IPS DF 19.7 (cell line): ENCODE data around the gene NT5C2.
A peak's percentile ranks its signal among the peaks of the same experiment; 100 is the strongest.
"Not testable (repeated sequence)": the region's sequence is repeated elsewhere in the genome, so short reads cannot be mapped to it uniquely, and the experiment has no call there.

Experiments used
- DNase-seq: peaks from one replicate; pipeline ENCODE4 v3.0.0-alpha.2; 2013; ENCODE audit warnings: low read depth, low spot score

The NT5C2 gene

GRCh38 chr10:103193107-103193819 lies at the start of gene NT5C2:
TSS of gene NT5C2 (minus strand) at chr10:103193272. CDS start at chr10:103174958, 18,314 bp downstream.
- no peak for DNase-seq

GRCh38 chr10:103241262-103242011 lies 48.4 kb upstream of the NT5C2 start:
- no peak for DNase-seq

DNA sequence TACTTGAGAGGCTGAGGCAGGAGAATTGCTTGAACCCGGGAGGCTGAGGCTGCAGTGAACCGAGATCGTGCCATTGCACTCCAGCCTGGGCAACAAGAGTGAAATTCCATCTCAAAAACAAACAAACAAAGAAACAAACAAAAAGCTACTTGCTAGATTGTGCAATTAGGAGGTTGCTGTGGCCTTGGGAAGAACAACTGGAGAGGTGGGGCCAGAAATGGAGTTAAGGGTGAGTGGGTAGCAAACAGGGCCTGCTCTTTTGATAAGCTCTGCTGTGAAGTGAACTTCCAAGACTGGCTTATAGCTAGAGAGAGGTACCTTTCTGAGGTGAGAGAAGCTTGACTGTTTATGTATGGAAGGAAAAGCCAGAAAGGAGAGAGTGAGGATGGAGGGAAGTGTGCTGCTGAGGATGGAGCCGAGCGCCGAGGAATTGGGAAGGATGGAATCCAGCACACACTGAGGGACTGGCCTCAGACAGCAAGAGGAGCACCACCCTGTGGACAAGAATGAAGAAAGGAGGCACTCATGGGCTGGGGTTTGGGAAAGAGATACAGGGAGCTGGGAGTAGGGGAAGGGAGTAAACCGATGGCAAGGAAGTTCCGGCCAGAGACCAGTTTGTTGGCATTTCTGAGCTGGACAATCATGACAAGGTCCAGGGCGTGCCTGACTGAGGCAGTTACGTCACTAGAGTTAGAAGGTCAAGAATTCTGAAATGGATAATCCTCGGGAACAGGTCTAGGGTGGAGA lies 45.6 kb upstream of the NT5C2 start:
- peak; percentile 56 for DNase-seq

DNA sequence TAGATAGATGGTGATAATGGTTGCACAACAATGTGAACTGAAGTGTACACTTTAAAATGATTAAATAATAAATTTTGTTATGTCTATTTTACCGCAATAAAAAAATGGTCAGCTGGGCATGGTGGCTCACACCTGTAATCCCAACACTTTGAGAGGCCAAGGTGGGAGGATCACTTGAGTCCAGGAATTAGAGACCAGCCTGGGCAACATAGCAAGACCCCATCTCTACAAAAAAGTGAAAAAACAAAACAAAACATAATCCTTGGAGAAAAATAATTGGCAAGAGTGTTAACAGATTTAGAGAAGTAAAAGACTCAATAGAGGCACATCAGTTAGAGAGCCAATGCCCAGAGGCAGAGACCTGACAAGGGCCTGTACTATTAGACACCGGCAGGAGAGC lies 42.7 kb upstream of the NT5C2 start:
- no peak for DNase-seq

- DNase-seq: no peak
These were observed 39.9 kb upstream of the NT5C2 start for GRCh38 chr10:103232772-103233488.

DNA sequence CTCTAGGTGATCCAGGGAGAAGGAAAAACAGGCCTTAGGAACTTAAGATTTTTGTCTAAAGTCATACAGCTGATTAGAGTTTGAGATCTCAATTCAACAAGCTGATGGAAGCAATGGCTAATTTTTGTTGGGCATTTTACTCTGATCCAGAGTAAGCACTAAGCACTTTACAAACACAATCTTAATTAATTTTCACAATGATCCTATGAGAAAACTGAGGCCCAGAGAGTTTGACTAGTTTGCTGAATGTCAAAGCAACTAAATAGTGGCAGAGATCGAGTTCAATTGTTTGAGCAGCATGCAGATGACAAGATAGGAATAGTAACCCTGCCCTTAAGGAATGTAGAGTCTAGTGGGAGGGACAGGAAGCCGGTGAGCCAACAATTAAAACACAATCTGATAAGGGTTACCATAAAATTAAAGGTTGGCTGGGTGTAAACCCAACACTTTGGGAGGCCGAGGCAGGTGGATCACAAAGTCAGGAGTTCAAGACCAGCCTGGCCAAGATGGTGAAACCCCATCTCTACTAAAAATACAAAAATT lies 39.1 kb upstream of the NT5C2 start:
- DNase-seq: no peak

- DNase-seq: peak; percentile 95
These were observed 38.0 kb upstream of the NT5C2 start for GRCh38 chr10:103231047-103231551.

DNA sequence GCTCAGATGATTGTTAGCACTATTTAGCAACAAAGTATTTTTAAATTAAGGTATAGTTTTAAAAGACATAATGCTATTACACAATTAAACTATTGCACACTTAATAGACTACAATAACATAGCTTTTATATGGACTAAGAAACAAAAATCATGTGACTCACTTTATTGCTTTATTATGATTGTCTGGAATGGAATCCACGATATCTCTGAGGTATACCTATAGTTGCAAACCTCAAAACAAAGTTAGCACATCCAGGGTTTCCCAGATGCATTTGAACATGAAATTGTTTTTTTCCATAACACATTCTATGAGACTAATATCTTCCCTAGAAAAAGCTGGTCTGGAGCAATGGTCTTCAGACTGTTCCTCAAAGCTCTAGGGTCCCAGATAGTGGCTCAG lies 34.3 kb upstream of the NT5C2 start:
- DNase-seq: no peak

- DNase-seq: no peak
These were observed 32.9 kb upstream of the NT5C2 start for GRCh38 chr10:103225939-103226338.

DNA sequence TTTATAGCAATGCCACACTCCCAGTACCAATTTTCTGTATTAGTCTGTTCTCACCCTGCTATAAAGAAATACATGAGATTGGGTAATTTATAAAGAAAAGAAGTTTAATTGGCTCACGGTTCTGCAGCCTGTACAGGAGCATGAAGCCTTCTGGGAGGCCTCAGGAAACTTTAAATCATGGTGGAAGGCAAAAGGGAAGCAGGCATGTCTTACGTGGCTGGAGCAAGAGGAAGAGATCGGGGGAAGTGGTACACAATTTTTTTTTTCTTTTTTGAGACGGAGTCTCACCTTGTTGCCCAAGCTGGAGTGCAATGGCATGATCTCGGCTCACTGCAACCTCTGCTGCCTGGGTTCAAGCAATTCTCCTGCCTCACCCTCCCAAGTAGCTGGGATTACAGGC lies 31.6 kb upstream of the NT5C2 start:
- DNase-seq: not testable (repeated sequence)

GRCh38 chr10:103224133-103224532 lies 31.1 kb upstream of the NT5C2 start:
- no peak for DNase-seq

- not testable (repeated sequence) for DNase-seq
These were observed 23.3 kb upstream of the NT5C2 start for GRCh38 chr10:103216362-103216761.

- no peak for DNase-seq
These were observed 22.5 kb upstream of the NT5C2 start for GRCh38 chr10:103215601-103216000.

- DNase-seq: not testable (repeated sequence)
These were observed 17.2 kb upstream of the NT5C2 start for GRCh38 chr10:103210262-103210661.

DNA sequence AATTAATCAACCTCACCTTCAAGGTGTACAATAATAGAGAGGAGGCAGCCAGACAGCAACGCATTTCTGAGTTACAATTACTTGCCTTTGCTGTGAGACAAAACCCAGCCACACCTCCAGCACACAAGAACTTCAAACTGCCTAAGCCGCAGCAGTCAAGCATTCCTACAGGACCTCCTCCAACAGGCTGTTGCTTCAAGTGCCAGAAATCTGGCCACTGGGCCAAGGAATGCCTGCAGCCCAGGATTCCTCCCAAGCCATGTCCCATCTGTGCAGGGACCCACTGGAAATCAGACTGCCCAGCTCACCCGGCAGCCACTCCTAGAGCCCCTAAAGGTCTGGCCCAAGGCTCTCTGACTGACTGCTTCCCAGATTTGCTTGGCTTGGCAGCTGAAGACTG lies 14.6 kb upstream of the NT5C2 start:
- DNase-seq: not testable (repeated sequence)

GRCh38 chr10:103207141-103207540 lies 14.1 kb upstream of the NT5C2 start:
- no peak for DNase-seq

DNA sequence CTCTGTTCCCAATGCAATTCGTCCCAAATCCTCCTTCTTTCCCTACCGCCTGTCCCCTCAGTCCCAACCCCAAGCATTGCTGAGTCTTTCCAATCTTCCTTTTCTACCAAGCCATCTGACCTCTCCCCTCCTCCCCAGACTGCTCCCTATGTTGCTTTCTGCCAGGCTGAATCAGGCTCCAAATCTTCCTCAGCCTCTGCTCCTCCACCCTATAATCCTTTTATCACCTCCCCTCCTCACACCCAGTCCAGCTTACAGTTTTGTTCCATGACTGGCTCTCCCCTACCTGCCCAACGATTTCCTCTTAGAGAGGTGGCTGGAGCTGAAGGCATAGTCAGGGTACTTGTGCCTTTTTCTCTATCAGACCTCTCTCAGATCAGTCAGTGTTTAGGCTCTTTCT lies 13.6 kb upstream of the NT5C2 start:
- DNase-seq: not testable (repeated sequence)

DNA sequence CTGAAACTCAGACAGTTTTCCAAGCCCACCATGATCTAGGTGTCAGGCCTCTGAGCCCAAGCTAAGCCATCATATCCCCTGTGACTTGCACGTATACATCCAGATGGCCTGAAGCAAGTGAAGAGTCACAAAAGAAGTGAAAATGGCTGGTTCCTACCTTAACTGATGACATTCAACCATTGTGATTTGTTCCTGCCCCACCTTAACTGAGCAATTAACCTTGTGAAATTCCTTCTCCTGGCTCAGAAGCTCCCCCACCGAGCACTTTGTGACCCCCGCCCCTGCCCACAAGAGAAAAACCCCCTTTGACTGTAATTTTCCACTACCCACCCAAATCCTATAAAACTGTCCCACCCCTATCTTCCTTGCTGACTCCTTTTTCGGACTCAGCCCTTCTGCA lies 12.3 kb upstream of the NT5C2 start:
- not testable (repeated sequence) for DNase-seq

GRCh38 chr10:103204353-103205255 lies 11.5 kb upstream of the NT5C2 start:
- DNase-seq: peak; percentile 95

GRCh38 chr10:103203466-103203865 lies 10.4 kb upstream of the NT5C2 start:
- no peak for DNase-seq
